Activated CD8-positive, alpha-beta T cell treated with anti-CD3 and anti-CD28 coated beads, Interleukin-2, amount 10 ng/mL, durations not matched to agents 7 days and 5 days (primary cell): ENCODE results near the gene ANKEF1. TPM values are rescaled to one million over a fixed set of nuclear protein-coding genes. Genes with fewer than 3 reads are reported as not detected.
"Not testable (repeated sequence)": the region's sequence is repeated elsewhere in the genome, so short reads cannot be mapped to it uniquely, and the experiment has no call there.

Source experiments
- ATAC-seq: fragments of 150-1000 bp; cut with Tn5 transposase; one replicate; pipeline ENCODE4 v1.10.0; 2021; ENCODE audit warnings: moderate library complexity
- CTCF ChIA-PET: fragments of 350-600 bp; sonication (Branson Sonifier 250); formaldehyde crosslinking; loops from one replicate; lab custom pipeline; 2021; ENCODE audit warnings: antibody characterized with exemption; lab: Charles Lee
- POLR2A ChIA-PET: fragments of 350-600 bp; sonication (Branson Sonifier 250); formaldehyde crosslinking; loops from one replicate; lab custom pipeline; 2021; ENCODE audit warnings: antibody characterized with exemption; lab: Charles Lee
- DNase-seq: peaks from one replicate; pipeline ENCODE4 v3.0.0-alpha.2; 2020
- H3K27ac Mint-ChIP-seq: one replicate; pipeline ENCODE4 v1.8.0; 2021; ENCODE audit warnings: mild to moderate bottlenecking, mixed read lengths
- H3K27me3 Mint-ChIP-seq: one replicate; pipeline ENCODE4 v1.8.0; 2021; ENCODE audit warnings: low read depth, mixed read lengths
- H3K36me3 Mint-ChIP-seq: one replicate; pipeline ENCODE4 v1.8.0; 2021; ENCODE audit warnings: low read depth, mixed read lengths
- H3K4me1 Mint-ChIP-seq: one replicate; pipeline ENCODE4 v1.8.0; 2021; ENCODE audit warnings: low read depth, mixed read lengths
- H3K4me3 Mint-ChIP-seq: one replicate; pipeline ENCODE4 v1.8.0; 2021; ENCODE audit warnings: mild to moderate bottlenecking, mixed read lengths
- H3K9me3 Mint-ChIP-seq: one replicate; pipeline ENCODE4 v1.8.0; 2022; ENCODE audit warnings: mixed read lengths; ENCODE audit not compliant: insufficient read depth
- total RNA-seq, 2 experiments: library from RNA; stranded (reverse); gene quantifications; one replicate each; pipeline ENCODE4 v1.2.3, GENCODE V29; 2021

ANKEF1 gene
- total RNA-seq, 2 experiments from 2014 or later, result 3.6 to 3.9 TPM

GRCh38 chr20:10005885-10006284 is 28.9 kb upstream of the ANKEF1 start:
- ATAC-seq, result no peak
- Mint-ChIP-seq H3K27me3 (peaks cover 8% of the 10 kb centered on the region), H3K4me3 (no peak overlapping the region), H3K9me3 (no peaks in the 10 kb centered on the region), H3K4me1 (peaks cover 3% of the 10 kb centered on the region), H3K27ac (no peak overlapping the region), H3K36me3 (no peaks in the 10 kb centered on the region)
- POLR2A ChIA-PET, result no interaction called here
- CTCF ChIA-PET, result interaction anchor here (1.1 kb wide), 1 partner anchor 27 kb away, joined by 3 read pairs; no protein-coding TSS in a partner anchor
- DNase-seq, result no peak

GRCh38 chr20:10006447-10007090 is 28.2 kb upstream of the ANKEF1 start:
- Mint-ChIP-seq H3K4me1 (peaks cover 3% of the 10 kb centered on the region), H3K36me3 (no peaks in the 10 kb centered on the region), H3K4me3 (no peak overlapping the region), H3K27ac (no peak overlapping the region), H3K27me3 (peaks cover 8% of the 10 kb centered on the region), H3K9me3 (no peaks in the 10 kb centered on the region)
- ATAC-seq, result no peak
- no peak for DNase-seq
- ChIA-PET CTCF (interaction anchor here (1.1 kb wide), 1 partner anchor 28 kb away, joined by 3 read pairs; no protein-coding TSS in a partner anchor), POLR2A (no interaction called here)

GRCh38 chr20:10007158-10007557 is 27.6 kb upstream of the ANKEF1 start:
- H3K4me3 Mint-ChIP-seq, result no peak overlapping the region
- DNase-seq (no peak), ATAC-seq (no peak)
- peaks cover 8% of the 10 kb centered on the region for H3K27me3 Mint-ChIP-seq
- H3K9me3 Mint-ChIP-seq, result no peaks in the 10 kb centered on the region
- no peak overlapping the region for H3K27ac Mint-ChIP-seq
- POLR2A ChIA-PET, result no interaction called here
- CTCF ChIA-PET, result no interaction called here
- H3K4me1 Mint-ChIP-seq, result peaks cover 3% of the 10 kb centered on the region
- H3K36me3 Mint-ChIP-seq, result no peaks in the 10 kb centered on the region

DNA sequence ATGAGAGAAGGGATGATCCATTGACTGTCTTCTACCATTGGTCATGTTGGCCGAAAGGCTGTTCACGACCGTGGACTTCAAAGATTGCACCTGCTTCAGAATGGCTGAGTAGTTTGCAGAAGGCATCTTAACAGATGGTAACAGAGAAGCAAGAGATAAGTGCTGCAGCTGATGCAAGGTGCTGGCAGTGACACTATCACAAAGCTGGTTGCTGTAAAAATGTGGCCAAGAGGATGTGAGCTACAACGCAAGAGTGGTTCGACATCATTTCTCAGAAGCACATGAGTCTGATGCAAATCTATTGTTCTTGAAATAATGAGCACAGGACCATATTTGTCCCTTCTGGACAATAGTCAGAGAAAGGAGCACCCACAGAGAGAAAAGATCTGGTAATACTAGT is 27.0 kb upstream of the ANKEF1 start:
- peaks cover 8% of the 10 kb centered on the region for H3K27me3 Mint-ChIP-seq
- ATAC-seq (no peak), DNase-seq (no peak)
- H3K4me3 Mint-ChIP-seq, result no peak overlapping the region
- ChIA-PET CTCF (no interaction called here), POLR2A (no interaction called here)
- no peaks in the 10 kb centered on the region for H3K9me3 Mint-ChIP-seq
- H3K27ac Mint-ChIP-seq, result no peak overlapping the region
- H3K4me1 Mint-ChIP-seq, result peaks cover 3% of the 10 kb centered on the region
- no peaks in the 10 kb centered on the region for H3K36me3 Mint-ChIP-seq

DNA sequence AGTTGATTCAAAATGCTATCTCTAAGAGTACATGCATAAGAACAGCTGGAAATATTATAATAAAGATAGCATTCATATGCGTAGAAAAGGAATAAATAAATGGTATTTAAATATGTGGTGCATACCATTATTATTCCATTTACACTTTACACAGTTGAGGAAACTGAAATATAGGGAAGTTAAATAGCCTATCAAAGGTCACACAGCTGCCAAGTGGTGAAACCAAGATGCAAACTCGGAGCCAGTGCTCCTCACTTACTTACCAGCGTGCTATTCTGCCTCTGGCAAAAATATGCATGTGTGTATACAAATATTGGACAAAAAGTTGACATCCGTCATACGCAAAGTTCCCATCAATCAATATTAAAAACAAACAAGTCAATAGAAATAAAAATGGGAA is 22.3 kb upstream of the ANKEF1 start:
- ChIA-PET CTCF (no interaction called here), POLR2A (no interaction called here)
- no peak overlapping the region for H3K27ac Mint-ChIP-seq
- H3K4me3 Mint-ChIP-seq, result no peak overlapping the region
- H3K36me3 Mint-ChIP-seq, result no peaks in the 10 kb centered on the region
- ATAC-seq, result no peak
- DNase-seq, result no peak
- no peaks in the 10 kb centered on the region for H3K4me1 Mint-ChIP-seq
- no peaks in the 10 kb centered on the region for H3K9me3 Mint-ChIP-seq
- peaks cover 13% of the 10 kb centered on the region for H3K27me3 Mint-ChIP-seq

GRCh38 chr20:10014431-10014830 is 20.4 kb upstream of the ANKEF1 start:
- POLR2A ChIA-PET, result no interaction called here
- Mint-ChIP-seq H3K27ac (no peak overlapping the region), H3K27me3 (peaks cover 13% of the 10 kb centered on the region), H3K36me3 (no peaks in the 10 kb centered on the region), H3K4me3 (no peak overlapping the region), H3K9me3 (no peaks in the 10 kb centered on the region), H3K4me1 (no peaks in the 10 kb centered on the region)
- no peak for ATAC-seq
- CTCF ChIA-PET, result no interaction called here
- no peak for DNase-seq

- Mint-ChIP-seq H3K4me1 (no peaks in the 10 kb centered on the region), H3K27ac (no peak overlapping the region), H3K4me3 (no peak overlapping the region), H3K9me3 (no peaks in the 10 kb centered on the region), H3K27me3 (peaks cover 13% of the 10 kb centered on the region), H3K36me3 (no peaks in the 10 kb centered on the region)
- ATAC-seq (no peak), DNase-seq (no peak)
- CTCF ChIA-PET, result no interaction called here
- POLR2A ChIA-PET, result no interaction called here
Observed at GRCh38 chr20:10020937-10021336, 13.8 kb upstream of the ANKEF1 start.

DNA sequence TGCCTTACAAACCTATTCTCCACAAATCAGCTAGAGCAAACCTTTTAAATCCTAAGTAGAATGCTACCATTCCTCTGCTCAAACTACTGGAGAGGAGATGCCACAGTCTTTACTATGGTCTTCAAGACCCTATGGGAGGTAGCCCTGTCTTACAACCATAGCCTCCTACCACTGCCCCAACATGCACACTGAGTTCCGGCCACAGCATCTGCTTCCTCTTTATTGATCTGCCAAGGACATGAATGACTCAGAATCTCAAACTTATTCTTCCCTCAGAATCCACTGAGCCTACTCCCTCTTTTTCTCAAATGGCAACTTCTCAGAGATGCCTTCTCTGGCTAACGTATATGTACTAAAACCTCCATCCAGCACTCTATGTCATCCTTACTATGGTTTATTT is 12.2 kb upstream of the ANKEF1 start:
- Mint-ChIP-seq H3K9me3 (no peaks in the 10 kb centered on the region), H3K4me3 (no peak overlapping the region), H3K4me1 (no peaks in the 10 kb centered on the region), H3K27me3 (peaks cover 15% of the 10 kb centered on the region), H3K36me3 (no peaks in the 10 kb centered on the region), H3K27ac (no peak overlapping the region)
- POLR2A ChIA-PET, result no interaction called here
- CTCF ChIA-PET, result no interaction called here
- no peak for DNase-seq
- no peak for ATAC-seq

DNA sequence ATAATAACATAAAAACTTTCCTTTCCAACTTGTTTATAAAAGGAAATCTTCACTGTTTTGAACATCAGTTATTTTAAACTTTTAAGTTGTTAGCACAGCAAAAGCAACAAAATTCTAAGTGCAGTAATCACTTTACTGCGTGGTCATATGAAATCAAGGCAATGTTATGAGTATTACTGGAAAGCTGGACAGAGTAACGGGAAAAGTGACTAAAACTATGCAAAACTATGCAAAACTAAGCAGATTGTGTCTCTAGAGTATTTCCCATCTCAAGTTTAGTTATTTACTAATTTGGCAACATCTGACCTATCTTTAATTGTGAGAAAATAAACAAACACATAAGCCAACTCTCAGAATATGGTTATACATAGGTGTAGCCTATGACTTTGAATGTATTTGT is 10.9 kb upstream of the ANKEF1 start:
- DNase-seq (no peak), ATAC-seq (no peak)
- ChIA-PET CTCF (no interaction called here), POLR2A (no interaction called here)
- H3K27ac Mint-ChIP-seq, result no peak overlapping the region
- H3K27me3 Mint-ChIP-seq, result peaks cover 18% of the 10 kb centered on the region
- H3K4me3 Mint-ChIP-seq, result no peak overlapping the region
- no peaks in the 10 kb centered on the region for H3K9me3 Mint-ChIP-seq
- H3K4me1 Mint-ChIP-seq, result no peaks in the 10 kb centered on the region
- H3K36me3 Mint-ChIP-seq, result no peaks in the 10 kb centered on the region

DNA sequence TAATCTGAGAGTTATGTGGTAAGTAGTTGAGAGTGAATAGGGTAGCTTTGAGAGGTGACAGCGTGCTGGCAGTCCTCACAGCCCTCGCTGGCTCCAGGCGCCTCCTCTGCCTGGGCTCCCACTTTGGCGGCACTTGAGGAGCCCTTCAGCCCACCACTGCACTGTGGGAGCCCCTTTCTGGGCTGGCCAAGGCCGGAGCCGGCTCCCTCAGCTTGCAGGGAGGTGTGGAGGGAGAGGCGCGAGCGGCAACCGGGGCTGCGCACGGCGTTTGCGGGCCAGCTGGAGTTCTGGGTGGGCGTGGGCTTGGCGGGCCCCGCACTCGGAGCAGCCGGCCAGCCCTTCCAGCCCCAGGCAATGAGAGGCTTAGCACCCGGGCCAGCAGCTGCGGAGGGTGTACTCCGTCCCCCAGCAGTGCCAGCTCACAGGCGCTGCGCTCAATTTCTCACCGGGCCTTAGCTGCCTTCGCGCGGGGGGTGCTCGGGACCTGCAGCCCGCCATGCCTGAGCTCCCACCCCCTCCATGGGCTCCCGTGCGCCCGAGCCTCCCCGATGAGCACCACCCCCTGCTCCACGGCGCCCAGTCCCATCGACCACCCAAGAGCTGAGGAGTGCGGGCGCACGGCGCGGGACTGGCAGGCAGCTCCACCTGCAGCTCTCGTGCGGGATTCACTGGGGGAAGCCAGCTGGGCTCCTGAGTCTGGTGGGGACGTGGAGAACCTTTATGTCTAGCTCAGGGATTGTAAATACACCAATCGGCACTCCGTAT is 3.2 kb upstream of the ANKEF1 start:
- H3K4me3 Mint-ChIP-seq, ATAC-seq, H3K9me3 Mint-ChIP-seq, H3K4me1 Mint-ChIP-seq, DNase-seq, H3K36me3 Mint-ChIP-seq, POLR2A ChIA-PET, H3K27ac Mint-ChIP-seq, CTCF ChIA-PET: not testable (repeated sequence)
- H3K27me3 Mint-ChIP-seq, result peaks cover 13% of the 10 kb centered on the region

DNA sequence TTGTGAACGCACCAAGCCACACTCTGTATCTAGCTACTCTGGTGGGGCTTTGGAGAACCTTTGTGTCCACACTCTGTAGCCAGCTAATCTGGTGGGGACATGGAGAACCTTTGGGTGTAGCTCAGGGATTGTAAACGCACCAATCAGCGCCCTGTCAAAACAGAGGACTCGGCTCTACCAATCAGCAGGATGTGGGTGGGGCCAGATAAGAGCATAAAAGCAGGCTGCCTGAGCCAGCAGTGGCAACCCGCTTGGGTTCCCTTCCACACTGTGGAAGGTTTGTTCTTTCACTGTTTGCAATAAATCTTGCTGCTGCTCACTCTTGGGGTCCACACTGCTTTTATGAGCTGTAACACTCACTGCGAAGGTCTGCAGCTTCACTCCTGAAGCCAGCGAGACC is 2.5 kb upstream of the ANKEF1 start:
- DNase-seq, H3K4me3 Mint-ChIP-seq, H3K27ac Mint-ChIP-seq, H3K9me3 Mint-ChIP-seq, POLR2A ChIA-PET, ATAC-seq, CTCF ChIA-PET, H3K4me1 Mint-ChIP-seq, H3K36me3 Mint-ChIP-seq: not testable (repeated sequence)
- H3K27me3 Mint-ChIP-seq, result peaks cover 11% of the 10 kb centered on the region

GRCh38 chr20:10033905-10034650 is 709 bp upstream of the ANKEF1 start:
- Mint-ChIP-seq H3K9me3 (no peaks in the 10 kb centered on the region), H3K27me3 (peaks cover 7% of the 10 kb centered on the region), H3K36me3 (peaks cover 11% of the 10 kb centered on the region), H3K4me3 (peak overlapping the region; percentile 25), H3K4me1 (peaks cover 10% of the 10 kb centered on the region), H3K27ac (no peak overlapping the region)
- ChIA-PET POLR2A (interaction anchor here (0.6 kb wide), 2 partner anchors 9 to 89 kb away, joined by 3 read pairs; no protein-coding TSS in a partner anchor), CTCF (interaction anchor here (1.7 kb wide), 1 partner anchor 43 kb away, joined by 7 read pairs; no protein-coding TSS in a partner anchor)
- DNase-seq, result no peak
- ATAC-seq, result no peak
